Endothelial cell of coronary artery (primary cell): ENCODE measurements around the gene CCDC87. TPM values are rescaled to one million over a fixed set of nuclear protein-coding genes. Genes with fewer than 3 reads are reported as not detected.

Experiments
- total RNA-seq: library from RNA; depleted of rRNA; stranded (reverse); fragments of >200 nt; gene quantifications from 2 replicates; pipeline ENCODE4 v1.2.3, GENCODE V29; 2014

The CCDC87 gene
- 0.18 and 0.28 TPM in 2 replicates for total RNA-seq

GRCh38 chr11:66592457-66593302 is at the start of gene CCDC87, which contains the start of gene CCS:
TSS of gene CCDC87 (minus strand) at chr11:66593063. CDS start at chr11:66593015, 48 bp downstream.
TSS of gene CCS (plus strand) at chr11:66593185. CDS start at chr11:66593262, 77 bp downstream.

GRCh38 chr11:66638177-66639065 is 45.6 kb upstream of the CCDC87 start, which contains the start of gene RBM4:
TSS of gene RBM4 (plus strand) at chr11:66638703. CDS start at chr11:66639712, 1,009 bp downstream.

GRCh38 chr11:66616379-66617154 is 23.7 kb upstream of the CCDC87 start, which contains the start of gene RBM14:
TSS of gene RBM14 (plus strand) at chr11:66616630. CDS start at chr11:66616721, 91 bp downstream.

GRCh38 chr11:66568124-66568916 is 24.5 kb downstream of the CCDC87 start, which contains the start of gene CTSF:
TSS of gene CTSF (minus strand) at chr11:66568606. CDS start at chr11:66568486, 120 bp downstream.

GRCh38 chr11:66546368-66546965 is 46.4 kb downstream of the CCDC87 start, which contains the start of gene ACTN3:
TSS of gene ACTN3 (plus strand) at chr11:66546903. CDS start at chr11:66546938, 35 bp downstream.

GRCh38 chr11:66545701-66546367 is 47.0 kb downstream of the CCDC87 start, which contains the start of gene ZDHHC24:
TSS of gene ZDHHC24 (minus strand) at chr11:66546048. CDS start at chr11:66546003, 45 bp downstream.

Other genes with a start within 250 kb of the CCDC87 start
- gene BRMS1, start 248.0 kb downstream of the CCDC87 start, total RNA-seq = 65.0 and 79.7 TPM in 2 replicates
- 23.8 and 31.3 TPM in 2 replicates for gene B4GAT1, start 245.4 kb downstream of the CCDC87 start, total RNA-seq
- gene SLC29A2, start 221.3 kb downstream of the CCDC87 start, total RNA-seq = 0.09 and 0.28 TPM in 2 replicates
- gene NPAS4, start 172.0 kb downstream of the CCDC87 start, total RNA-seq = not detected in 2 replicates
- 41.3 and 44.1 TPM in 2 replicates for gene MRPL11, start 154.2 kb downstream of the CCDC87 start, total RNA-seq
- gene PELI3, start 126.2 kb downstream of the CCDC87 start, total RNA-seq = 3.4 and 6.0 TPM in 2 replicates
- gene DPP3, start 112.6 kb downstream of the CCDC87 start, total RNA-seq = 56.5 and 75.1 TPM in 2 replicates
- gene BBS1, start 82.4 kb downstream of the CCDC87 start, total RNA-seq = 16.1 and 25.9 TPM in 2 replicates
- 13.4 and 15.0 TPM in 2 replicates for gene ZDHHC24, start 47.0 kb downstream of the CCDC87 start, total RNA-seq
- gene ACTN3, start 46.2 kb downstream of the CCDC87 start, total RNA-seq = 0.09 TPM in 1 of 2 replicates, not detected in the other
- gene CTSF, start 24.5 kb downstream of the CCDC87 start, total RNA-seq = 18.2 and 26.3 TPM in 2 replicates
- gene CCS, start 122 bp upstream of the CCDC87 start, total RNA-seq = 31.5 and 32.6 TPM in 2 replicates
- 20.1 and 26.7 TPM in 2 replicates for gene RBM14, start 23.6 kb upstream of the CCDC87 start, total RNA-seq
- gene RBM4, start 45.6 kb upstream of the CCDC87 start, total RNA-seq = 152 and 160 TPM in 2 replicates
- 21.3 and 27.1 TPM in 2 replicates for gene RBM4B, start 84.8 kb upstream of the CCDC87 start, total RNA-seq
- 21.5 and 53.8 TPM in 2 replicates for gene SPTBN2, start 136.2 kb upstream of the CCDC87 start, total RNA-seq